Erythroblast (primary cell): Measurements from ENCODE around the gene RFNG.

Experiments
- GATA1 ChIP-seq: IDR thresholded peaks from 2 replicates; pipeline ENCODE4 v1.6.1; 2011; ENCODE audit warnings: low read depth, mild to moderate bottlenecking, control low read depth, low read length, moderate library complexity
- POLR2A ChIP-seq: IDR thresholded peaks from 2 replicates; pipeline ENCODE4 v1.6.1; 2011; ENCODE audit warnings: mild to moderate bottlenecking, low read length

DNA sequence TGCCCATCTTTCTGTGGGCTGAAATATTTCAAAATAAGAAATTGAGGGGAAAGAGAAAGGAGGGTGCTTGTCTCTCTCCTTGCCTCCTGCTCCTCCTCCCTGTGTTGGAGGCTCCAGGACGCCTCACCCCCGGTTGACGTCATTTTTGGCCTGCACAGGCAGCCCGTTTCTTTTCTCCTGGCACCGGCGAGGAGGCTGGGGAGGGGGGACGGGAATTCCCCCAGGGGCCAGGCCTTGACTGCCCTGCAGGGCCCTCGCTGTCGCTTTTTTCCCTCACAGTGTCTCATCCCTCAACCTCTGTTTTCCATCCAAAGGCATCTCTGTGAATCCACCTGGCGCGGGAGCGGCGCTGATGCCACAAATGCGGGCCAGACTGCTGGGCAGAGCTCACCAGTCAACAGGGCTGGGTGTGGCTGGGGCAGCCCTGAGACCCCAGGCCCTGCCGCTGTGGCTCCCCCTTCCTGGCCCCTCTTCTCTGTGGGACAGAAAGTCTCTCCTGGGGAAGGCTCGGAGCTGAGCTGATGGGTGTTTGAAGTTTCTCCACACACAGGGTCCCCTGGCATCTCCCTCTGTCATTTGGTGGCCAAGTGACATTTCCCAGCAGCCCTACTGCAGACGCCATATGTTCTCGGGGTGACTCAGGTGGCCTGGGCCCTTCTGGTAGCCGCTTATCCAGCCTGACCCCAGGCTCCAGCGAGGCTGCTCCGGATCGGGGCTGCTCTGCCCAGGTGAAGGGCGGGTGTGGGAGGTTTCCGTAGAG, 45.0 kb downstream of the RFNG start:
- no peak for TF ChIP-seq POLR2A
- TF ChIP-seq GATA1, result no peak
